HG03520 (cell line): ENCODE results near the gene SPTBN4.
"Not testable (repeated sequence)": the region's sequence is repeated elsewhere in the genome, so short reads cannot be mapped to it uniquely, and the experiment has no call there.

Source experiments
- ATAC-seq: cut with Tn5 transposase; IDR thresholded peaks from one replicate; pipeline ENCODE4 v1.9.1; 2021; ENCODE audit warnings: mild to moderate bottlenecking, moderate library complexity; ENCODE audit not compliant: unreplicated experiment

SPTBN4 gene

GRCh38 chr19:40502647-40503319, 36.0 kb downstream of the SPTBN4 start:
- no peak for ATAC-seq

DNA sequence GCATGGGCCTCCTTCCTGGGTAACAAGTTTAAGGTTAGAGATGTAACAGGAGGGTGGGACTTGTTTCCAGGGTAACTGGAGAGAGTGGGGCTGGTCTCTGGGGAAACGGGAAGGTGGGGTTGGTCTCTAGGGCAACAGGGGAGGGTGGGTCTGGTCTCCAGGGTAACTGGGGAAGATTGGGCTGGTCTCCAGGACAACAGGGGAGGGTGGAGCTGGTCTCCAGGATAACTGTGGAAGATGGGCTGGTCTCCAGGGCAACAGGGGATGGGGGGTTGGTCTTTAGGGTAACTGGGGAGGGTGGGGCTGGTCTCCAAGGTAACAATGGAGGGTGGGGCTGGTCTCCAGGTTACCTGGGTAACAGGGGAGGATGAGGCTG, 36.5 kb downstream of the SPTBN4 start:
- no peak for ATAC-seq

GRCh38 chr19:40506099-40506498, 39.3 kb downstream of the SPTBN4 start:
- no peak for ATAC-seq

- ATAC-seq: no peak
These were observed 41.1 kb downstream of the SPTBN4 start for GRCh38 chr19:40507892-40508291.

DNA sequence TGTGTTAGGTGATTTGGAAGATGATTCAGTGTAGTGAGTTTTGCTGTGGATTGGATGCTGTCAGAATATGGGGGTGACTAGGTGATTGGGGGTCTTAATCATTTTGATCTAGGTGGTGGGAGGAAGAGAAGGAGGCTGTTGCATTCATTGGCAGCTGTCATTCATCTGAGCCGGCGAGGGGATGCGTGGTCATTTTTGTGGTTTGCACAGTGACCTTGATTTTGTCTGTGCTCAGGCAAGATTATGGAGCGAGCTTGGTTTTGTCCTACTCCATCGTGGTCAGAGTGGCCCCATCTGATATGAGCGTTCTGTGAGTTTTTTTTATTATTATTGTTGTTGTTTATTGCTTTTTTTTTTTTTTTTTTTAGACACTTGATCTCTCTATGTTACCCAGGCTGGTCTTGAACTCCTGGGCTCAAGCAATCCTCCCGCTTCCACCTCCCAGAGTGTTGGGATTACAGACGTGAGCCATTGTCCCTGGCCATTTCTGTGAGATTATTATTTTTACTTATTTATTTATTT, 42.0 kb downstream of the SPTBN4 start:
- no peak for ATAC-seq

- ATAC-seq: no peak
These were observed 43.8 kb downstream of the SPTBN4 start for GRCh38 chr19:40510526-40511115.

DNA sequence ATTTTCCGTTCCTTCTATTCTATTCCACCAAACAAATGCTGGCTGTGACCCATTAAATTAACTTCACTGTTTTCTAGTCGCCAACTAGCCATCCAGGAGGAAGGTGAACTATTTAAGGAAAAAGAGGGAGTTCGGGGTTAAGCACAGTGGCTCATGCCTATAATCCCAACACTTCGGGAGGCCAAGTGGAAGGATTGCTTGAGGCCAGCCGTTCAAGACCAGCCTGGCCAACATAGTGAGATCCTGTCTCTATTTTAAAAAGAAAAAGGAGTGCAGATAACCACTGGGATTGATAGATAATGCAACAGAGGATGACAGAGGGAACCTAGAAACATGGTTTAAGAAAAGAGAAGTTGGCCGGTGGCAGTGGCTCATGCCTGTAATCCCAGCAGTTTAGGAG, 44.7 kb downstream of the SPTBN4 start:
- ATAC-seq: no peak

GRCh38 chr19:40512110-40512472, 45.3 kb downstream of the SPTBN4 start:
- ATAC-seq: no peak

- no peak for ATAC-seq
These were observed 45.9 kb downstream of the SPTBN4 start for GRCh38 chr19:40512473-40513344.

GRCh38 chr19:40513345-40513678, 46.5 kb downstream of the SPTBN4 start:
- ATAC-seq: no peak

DNA sequence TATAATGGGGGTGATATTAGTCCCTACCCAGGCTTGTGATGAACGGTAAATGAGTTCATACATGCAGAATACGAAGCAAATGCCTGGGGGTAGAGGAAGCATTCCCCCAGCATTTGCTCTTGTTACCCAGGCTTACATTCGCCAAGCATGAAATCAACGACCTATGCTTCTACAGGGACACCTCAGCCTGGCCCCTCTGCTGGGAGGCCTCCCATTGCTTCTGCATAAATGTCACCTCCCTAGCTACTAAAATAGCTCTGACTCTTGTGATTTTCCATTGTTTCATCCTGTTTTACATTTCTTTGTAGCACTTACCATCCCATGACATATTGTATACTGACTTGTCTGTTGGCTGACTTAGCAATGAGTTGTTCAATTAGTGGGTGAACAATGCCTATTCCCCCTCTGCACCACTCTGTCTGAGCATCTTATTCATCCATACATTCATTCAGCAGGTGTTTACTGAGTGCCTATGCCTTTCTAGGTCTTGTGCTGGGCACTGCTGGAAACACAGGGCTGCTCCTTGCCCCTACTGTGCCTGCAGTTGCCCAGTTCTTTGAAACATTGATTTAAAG, 47.0 kb downstream of the SPTBN4 start:
- ATAC-seq: no peak

DNA sequence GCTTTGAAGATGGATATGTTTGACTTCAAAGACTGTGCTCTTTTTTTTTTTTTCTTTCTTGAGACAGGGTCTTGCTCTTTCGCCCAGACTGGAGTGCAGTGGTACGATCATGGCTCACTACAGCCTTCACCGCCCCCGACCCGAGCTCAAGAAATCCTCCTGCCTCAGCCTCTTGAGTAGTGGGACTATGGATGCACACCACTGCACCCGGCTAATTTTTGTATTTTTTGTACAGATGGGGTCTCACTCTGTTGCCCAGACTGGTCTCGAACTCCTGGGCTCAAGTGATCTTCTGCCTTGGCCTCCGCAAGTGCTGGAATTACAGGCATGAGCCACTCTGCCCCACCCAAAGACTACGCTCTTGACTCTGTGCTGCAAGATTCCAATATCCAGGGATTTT, 50.4 kb downstream of the SPTBN4 start:
- ATAC-seq: no peak

DNA sequence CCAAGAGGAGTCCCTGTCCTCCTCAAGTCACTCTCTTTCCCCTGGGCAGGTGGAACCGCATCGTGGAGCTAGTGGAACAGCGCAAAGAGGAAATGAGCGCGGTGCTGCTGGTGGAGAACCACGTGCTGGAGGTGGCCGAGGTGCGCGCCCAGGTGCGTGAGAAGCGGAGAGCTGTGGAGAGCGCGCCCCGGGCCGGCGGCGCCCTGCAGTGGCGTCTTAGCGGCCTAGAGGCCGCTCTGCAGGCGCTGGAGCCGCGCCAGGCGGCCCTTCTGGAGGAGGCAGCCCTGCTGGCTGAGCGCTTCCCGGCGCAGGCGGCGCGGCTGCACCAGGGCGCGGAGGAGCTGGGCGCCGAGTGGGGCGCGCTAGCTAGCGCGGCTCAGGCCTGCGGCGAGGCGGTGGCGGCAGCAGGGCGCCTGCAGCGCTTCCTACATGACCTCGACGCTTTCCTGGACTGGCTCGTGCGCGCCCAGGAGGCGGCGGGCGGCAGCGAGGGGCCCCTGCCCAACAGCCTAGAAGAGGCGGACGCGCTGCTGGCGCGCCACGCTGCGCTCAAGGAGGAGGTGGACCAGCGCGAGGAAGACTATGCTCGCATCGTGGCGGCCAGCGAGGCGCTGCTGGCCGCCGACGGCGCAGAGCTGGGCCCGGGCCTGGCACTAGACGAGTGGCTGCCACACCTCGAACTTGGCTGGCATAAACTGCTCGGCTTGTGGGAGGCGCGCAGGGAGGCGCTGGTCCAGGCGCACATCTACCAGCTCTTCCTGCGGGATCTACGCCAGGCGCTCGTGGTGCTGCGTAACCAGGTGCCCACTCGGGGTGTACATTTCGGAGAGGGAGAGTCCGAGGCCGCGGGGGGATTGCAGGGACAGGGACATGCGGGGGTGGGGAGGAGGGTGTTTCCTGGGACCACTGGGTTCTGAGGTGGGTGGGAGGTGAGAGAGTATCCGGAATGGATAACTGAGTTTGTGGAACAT, 52.8 kb downstream of the SPTBN4 start:
- no peak for ATAC-seq

DNA sequence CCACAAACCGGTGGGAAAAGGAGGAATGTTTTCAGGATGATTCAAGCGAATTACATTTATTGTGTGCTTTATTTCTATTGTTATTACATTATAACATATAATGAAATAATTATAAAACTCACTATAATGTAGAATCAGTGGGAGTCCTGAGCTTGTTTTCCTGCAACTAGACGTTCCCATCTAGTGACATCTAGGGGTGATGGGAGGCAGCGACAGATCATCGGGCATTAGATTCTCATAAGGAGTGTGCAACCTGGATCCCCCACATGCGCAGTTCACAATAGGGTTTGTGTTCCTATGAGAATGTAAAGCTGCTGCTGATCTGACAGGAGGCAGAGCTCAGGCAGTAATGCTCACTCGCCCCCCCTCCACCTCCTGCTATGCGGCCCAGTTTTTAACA, 54.5 kb downstream of the SPTBN4 start:
- ATAC-seq: no peak

DNA sequence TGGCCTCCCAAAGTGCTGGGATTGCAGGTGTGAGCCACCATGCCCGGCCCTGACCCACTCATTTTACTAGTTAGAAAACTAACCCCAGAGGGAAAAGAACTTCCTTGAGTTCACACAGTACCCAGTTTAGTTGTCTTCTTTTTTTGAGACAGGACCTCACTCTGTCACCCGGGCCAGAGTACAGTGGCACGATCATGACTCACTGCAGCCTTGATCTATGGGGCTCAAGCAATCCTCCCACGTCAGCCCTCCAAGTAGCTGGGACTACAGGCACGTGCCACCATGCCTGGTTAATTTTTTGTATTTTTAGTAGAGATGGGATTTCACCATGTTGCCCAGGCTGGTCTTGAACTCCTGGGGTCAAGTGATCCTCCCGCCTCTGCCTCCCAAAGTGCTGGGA, 55.1 kb downstream of the SPTBN4 start:
- ATAC-seq: not testable (repeated sequence)

DNA sequence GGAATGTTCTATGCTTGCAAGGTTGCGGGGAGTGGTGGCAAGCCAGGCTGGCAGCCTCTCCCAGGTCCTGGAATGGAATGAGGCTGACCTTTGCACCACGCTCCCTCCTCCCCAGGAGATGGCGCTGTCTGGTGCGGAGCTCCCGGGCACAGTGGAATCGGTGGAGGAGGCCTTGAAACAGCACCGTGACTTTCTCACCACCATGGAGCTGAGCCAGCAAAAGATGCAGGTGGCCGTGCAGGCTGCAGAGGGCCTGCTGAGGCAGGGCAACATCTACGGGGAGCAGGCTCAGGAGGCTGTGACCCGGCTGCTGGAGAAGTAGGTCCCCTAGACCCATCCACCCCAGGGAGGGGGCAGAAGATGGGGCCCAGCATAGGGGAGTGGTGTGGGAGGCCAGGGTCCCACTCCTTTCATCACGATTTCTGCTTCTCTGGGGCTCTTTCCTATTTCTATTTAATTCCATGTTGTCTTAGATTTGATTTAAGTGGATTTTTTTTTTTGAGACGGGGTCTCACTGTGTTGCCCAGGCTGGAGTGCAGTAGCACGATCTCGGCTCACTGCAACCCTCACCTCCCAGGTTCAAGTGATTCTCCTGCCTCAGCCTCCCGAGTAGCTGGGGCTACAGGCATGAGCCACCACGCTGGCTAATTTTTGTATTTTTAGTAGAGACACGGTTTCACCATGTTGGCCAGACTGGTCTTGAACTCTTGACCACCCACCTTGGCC, 56.7 kb downstream of the SPTBN4 start:
- no peak for ATAC-seq

- no peak for ATAC-seq
These were observed 57.3 kb downstream of the SPTBN4 start for GRCh38 chr19:40524133-40524549.

GRCh38 chr19:40524655-40525054, 57.9 kb downstream of the SPTBN4 start:
- no peak for ATAC-seq

GRCh38 chr19:40525234-40526051, 58.6 kb downstream of the SPTBN4 start:
- no peak for ATAC-seq
